Epidermal melanocyte (primary cell): ENCODE measurements around the gene CABP2.
"Not testable (repeated sequence)": the region's sequence is repeated elsewhere in the genome, so short reads cannot be mapped to it uniquely, and the experiment has no call there.

Experiments used
- DNase-seq: peaks from one replicate; pipeline ENCODE4 v3.0.0; 2011; ENCODE audit warnings: low spot score; ENCODE audit not compliant: insufficient read length

CABP2 gene

DNA sequence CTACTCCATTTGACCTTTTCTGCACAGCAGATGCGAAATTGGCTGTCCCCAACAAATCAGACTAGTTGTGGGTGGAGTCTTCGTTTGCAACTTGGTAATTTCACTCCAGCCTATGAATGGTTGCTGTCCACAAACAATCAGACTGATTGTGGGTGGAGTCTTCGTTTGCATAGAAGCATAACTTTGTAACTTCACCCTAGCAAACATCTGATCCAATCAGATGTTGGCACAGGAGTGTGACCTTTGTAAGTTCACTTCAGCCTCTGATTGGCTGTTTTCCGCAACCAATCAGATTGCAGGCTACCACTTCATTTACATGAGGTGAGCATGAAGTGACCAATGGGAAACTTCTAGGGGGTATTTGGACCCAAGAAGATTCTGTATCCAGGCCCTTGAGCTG, 16.3 kb upstream of the CABP2 start:
- DNase-seq: no peak

- DNase-seq: no peak
These were observed 15.7 kb upstream of the CABP2 start for GRCh38 chr11:67538823-67539505.

GRCh38 chr11:67538306-67538705, 15.1 kb upstream of the CABP2 start:
- DNase-seq: no peak

DNA sequence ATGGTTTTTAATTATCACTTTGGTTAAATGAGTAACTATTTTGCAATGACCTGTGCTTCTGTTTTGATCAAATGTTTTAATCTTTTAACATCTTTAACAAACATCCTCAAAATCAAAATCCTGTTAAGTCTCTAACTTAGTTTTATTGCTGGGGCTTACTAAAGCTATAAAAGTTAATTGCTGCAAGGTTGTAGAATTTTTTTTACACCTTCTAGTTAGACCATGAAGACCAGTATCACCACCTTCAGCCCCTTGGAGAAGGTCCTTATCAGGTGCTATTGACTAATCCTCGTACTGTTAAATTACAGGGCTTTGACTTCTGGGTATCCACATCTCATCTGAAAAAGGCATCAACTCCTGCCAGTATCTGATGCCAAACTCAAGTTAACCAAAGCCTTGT, 12.3 kb upstream of the CABP2 start:
- no peak for DNase-seq

DNA sequence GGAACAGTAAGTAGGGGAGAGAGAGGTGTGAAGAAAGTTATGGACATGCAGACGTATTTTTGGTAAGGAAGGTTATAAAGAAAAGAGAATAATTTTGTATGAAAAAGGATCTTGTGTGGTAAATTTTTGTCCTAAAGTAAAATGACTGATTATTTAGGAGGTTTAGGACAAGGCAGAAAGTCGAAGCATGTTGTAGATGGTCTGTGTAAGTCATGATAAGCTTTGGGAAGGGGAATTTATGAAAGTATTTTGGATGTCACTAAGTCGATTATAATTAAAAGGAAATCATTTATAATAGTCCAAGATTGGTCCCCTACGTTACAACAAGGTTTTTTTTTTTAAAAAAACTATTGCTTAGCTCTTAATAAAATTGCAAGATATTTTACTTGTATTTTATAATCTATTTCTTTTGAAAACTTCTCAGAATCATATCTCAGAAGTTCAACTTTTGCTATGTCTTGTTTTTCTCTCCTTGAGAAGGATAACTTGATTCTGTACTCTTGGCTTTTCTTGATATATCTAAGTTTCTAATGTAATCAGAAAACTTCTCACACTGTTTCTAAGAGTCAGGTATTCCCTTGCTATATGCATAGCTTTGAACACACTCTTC, 10.9 kb upstream of the CABP2 start:
- no peak for DNase-seq

DNA sequence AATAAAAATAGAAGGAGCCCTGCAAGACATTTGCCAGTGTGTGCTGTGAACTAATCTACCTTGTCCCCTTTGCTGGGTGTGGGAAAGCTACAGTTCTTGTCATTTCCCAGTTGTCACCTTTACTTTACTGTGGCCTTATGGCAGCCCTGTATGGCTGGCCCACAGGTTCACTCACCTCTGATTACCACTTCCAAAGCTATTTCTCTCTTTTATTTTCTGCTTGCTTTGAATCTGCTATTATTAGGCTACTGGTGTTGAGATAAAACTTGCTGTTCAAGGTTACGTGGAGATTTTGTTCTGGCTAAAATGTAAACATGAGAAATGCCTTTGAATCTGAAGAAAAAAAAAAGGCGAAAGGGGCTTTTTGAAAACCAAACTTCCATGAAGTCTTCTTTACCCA, 9.6 kb upstream of the CABP2 start:
- DNase-seq: no peak

- no peak for DNase-seq
These were observed 7.0 kb upstream of the CABP2 start for GRCh38 chr11:67530282-67530592.

DNA sequence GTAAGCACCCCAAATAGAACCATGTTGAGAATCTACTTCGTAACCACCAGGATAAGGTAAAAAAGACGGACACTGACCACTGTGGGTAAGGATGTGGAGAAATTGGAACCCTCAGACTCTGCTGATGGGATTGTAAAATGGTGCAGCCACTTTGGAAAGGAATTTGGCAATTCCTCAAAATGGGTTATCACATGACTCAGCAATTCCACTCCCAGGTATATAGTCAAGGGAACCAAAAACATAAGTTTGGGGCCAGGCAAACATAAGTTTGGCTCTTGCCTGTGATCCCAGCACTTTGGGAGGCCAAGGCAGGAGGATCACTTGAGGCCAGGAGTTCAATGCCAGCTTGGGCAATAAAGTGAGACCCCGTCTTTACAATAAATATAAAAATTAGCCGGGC, 5.1 kb upstream of the CABP2 start:
- DNase-seq: no peak

- no peak for DNase-seq
These were observed 2.2 kb upstream of the CABP2 start for GRCh38 chr11:67525275-67525976.

- DNase-seq: no peak
These were observed 1.2 kb upstream of the CABP2 start for GRCh38 chr11:67524480-67524808.

DNA sequence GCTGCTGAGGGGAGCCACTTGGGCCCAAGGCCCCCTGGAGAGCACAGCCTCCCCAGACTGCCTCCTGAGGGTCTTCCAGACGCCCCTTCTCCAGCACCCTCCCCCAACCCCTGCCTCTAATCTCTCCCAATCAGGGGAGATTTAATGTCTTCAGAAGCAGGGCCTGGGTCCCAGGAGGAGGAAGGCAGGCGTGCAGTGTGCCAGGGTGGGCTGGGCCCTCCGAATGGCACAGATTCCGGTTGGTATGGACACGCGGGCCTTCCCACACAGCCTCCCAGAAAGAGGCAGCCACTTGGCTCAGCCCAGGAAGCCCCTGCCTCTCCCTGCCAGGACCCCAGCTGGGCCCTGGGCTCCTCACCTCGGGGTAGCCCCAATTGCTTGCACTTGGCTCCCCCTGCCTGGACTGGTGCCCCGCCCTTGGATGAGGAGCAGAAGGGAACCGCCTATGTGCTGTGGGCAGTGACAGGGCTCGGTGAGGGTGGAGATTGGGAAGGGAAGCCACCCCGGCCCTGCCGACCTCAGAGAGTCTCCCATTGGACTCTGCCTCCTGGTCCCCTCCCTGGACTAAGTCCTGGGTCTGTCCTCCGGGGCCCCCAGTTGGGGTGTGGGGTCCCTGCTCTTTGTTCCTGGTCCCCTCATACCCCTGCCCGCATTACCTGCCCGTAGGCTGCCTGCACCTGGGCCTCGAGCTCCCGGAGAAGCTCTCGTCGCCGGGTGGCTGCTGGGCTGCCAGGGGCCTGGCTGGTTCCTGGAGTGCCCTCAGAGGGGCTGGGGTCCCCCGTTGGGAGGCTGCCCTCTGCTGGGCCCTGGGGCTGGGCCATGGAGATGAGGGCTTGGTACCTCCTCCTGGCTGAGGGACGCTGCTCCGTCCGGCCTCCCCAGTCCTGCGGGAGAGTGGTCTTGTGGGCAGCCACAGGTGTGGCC, 572 bp upstream of the CABP2 start:
- DNase-seq: no peak

GRCh38 chr11:67522338-67522737, 908 bp downstream of the CABP2 start:
- DNase-seq: no peak

GRCh38 chr11:67521924-67522323, 1.3 kb downstream of the CABP2 start:
- no peak for DNase-seq

GRCh38 chr11:67520856-67521824, 2.1 kb downstream of the CABP2 start:
- no peak for DNase-seq

- DNase-seq: no peak
These were observed 3.5 kb downstream of the CABP2 start for GRCh38 chr11:67519726-67520125.

- no peak for DNase-seq
These were observed 5.3 kb downstream of the CABP2 start for GRCh38 chr11:67517784-67518552.

DNA sequence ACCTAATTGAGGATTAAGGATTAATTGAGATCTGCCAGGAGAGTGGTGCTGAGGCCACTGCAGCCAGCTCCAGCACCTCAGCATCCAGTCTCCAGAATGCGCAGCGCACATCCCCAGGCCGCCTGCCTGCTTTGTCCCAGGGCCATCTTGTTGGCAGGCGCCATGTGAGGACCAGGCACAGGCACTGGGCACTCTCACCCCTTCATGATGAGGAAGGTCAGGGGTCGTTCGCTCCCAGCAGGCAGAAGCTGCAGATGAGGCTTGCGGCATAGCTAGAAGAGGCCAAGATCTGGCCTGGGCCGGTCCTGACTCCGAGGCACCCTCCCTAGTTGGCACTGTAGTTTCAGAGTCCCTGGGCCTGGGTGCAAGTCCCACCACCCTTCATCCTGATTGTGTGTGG, 6.4 kb downstream of the CABP2 start:
- no peak for DNase-seq

GRCh38 chr11:67514116-67514515, 9.1 kb downstream of the CABP2 start:
- no peak for DNase-seq

DNA sequence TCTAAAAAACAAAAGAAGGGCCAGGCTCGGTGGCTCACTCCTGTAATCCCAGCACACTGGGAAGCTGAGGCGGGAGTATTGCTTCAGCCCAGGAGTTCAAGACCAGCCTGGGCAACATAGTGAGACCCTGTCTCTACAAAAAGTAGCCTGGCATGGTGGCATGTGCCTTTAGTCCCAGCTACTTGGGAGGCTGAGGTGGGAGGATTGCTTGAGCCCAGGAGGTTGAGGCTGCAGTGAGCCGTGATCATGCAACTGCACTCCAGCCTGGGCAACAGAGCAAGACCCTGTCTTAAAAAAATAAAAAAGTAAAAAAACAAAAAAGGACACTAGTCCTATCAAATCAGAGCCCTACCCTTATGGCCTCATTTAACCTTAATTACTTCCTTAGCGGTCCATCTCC, 11.7 kb downstream of the CABP2 start:
- not testable (repeated sequence) for DNase-seq

DNA sequence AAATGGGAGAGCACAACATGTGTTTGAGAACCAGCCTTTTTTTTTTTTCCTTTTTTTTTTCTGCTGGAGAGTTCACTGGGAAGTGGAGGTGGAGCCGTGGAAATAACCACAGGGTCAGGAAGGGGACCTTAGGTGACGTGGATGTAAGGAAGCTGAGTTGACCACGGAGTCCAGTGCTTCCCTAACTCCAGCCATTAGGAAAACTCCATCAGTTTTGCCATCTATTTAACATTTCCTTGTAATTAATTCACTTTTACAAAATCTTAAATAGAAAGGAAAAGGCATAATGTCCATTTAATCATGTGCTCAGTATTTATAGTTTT, 13.3 kb downstream of the CABP2 start:
- DNase-seq: no peak
